Mononuclear cell (primary cell): Measurements from ENCODE around the gene LYRM1. TPM values are rescaled to one million over a fixed set of nuclear protein-coding genes. Genes with fewer than 3 reads are reported as not detected.

ENCODE experiments used
- H3K27me3 ChIP-seq: 2 replicates; pipeline ENCODE4 v1.6.0; 2011; ENCODE audit warnings: low read length, control low read depth; ENCODE audit not compliant: insufficient read depth
- H3K4me1 ChIP-seq: 2 replicates; pipeline ENCODE4 v1.5.1; 2011; ENCODE audit warnings: mild to moderate bottlenecking, low read length, control low read depth; ENCODE audit not compliant: insufficient read depth
- H3K4me3 ChIP-seq: 2 replicates; pipeline ENCODE4 v1.5.1; 2011; ENCODE audit warnings: mild to moderate bottlenecking, low read length, moderate library complexity
- H3K9me3 ChIP-seq: 2 replicates; pipeline ENCODE4 v1.5.1; 2011; ENCODE audit warnings: low read depth, mild to moderate bottlenecking, control low read depth, low read length
- total RNA-seq: library from RNA; depleted of rRNA; stranded (reverse); fragments of >200 nt; gene quantifications from one replicate; pipeline ENCODE4 v1.2.3, GENCODE V29; 2012

Gene LYRM1
- total RNA-seq, 1 donor = 22.7 TPM

DNA sequence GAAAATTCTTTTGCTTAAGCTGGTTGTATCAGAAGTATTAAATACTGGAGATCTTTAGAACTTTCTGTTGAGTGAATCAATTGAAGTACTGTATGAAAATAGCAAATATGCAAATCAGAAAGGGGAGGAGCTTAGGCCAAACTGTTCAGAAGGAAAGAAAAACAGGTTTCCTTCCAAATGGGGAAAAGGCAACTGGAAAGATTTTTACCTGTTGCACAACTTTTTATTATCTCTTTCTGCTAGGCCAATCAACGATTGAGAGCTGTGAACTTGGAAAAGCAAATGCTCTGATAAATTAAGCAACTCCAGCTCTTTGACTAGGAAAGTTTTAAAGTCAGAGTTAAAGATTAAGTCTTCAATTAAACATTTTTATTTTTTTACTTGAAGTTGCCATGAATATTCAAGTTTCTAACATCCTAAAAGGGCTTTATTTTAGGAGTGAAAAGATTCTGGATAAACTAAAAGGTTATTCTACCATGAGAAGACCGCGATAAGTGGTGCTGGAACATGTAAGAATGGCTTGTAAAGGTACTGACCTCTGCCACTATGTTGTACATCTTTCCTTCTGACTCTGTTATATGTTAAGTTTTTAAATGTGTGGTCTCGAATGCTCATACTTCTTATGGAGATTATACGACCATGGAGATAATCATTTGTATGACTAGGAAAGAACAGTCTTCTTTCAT is 16.9 kb upstream of the LYRM1 start:
- Histone ChIP-seq H3K27me3 (no peaks in the 10 kb centered on the region), H3K4me1 (peaks cover 26% of the 10 kb centered on the region), H3K4me3 (no peak overlapping the region), H3K9me3 (no peaks in the 10 kb centered on the region)

DNA sequence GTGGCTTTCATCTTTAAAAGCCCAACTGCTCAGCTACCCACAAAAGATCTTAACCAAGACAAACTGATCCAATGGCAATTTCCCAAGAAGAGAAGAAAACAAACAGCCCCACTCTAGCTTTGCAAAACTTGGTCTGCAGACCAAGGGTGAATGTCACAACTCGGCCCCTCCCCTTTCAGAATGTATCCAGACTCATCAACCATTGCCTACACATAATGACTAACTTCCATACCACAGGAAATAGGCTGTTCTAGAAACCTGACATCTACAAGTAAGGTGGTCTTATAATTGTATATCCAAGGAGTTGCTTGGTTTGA is 16.4 kb upstream of the LYRM1 start:
- H3K9me3 ChIP-seq = no peaks in the 10 kb centered on the region
- peaks cover 21% of the 10 kb centered on the region for H3K4me1 ChIP-seq
- H3K4me3 ChIP-seq = no peak overlapping the region
- H3K27me3 ChIP-seq = no peaks in the 10 kb centered on the region

DNA sequence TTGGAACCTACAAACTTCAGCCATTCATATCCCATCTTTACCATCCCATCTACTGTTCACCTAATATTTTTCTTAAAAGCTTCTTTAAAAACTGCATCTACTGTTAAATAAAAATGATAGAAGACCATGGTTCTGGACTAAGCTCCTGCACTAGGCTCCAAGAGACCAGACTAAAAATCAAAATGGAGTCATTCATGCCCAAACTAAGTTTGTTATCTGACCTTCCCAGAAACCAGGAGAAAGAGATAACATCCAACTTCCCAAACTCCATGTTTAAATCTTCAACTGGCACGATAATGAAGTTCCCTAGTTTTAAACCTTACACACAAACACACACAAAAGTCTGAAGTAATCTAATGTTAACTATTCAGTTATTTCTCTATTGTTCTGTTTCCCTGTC is 14.3 kb upstream of the LYRM1 start:
- H3K4me3 ChIP-seq = no peak overlapping the region

DNA sequence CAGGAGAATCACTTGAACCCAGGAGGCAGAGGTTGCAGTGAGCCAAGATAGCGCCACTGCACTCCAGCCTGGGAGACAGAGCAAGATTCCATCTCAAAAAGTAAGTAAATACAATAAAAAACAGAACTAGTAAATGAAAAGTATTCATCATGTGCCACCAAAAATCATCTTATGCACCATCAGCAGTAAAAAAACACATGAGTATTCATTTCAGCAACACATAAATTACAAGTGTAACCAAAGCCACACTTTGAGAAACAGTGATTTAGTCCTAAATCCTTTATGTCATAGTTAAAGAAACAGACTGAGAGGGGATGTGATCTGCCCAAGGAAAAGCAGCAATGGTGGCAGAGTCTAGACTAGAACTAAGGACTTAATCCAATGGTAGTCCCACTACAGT is 13.4 kb upstream of the LYRM1 start:
- peaks cover 5% of the 10 kb centered on the region for H3K4me1 ChIP-seq
- H3K9me3 ChIP-seq = no peaks in the 10 kb centered on the region
- H3K4me3 ChIP-seq = no peak overlapping the region
- no peaks in the 10 kb centered on the region for H3K27me3 ChIP-seq

More for the DNA sequence above, 14.3 kb upstream of the LYRM1 start:
- Histone ChIP-seq H3K27me3 (no peaks in the 10 kb centered on the region), H3K4me1 (peaks cover 12% of the 10 kb centered on the region), H3K9me3 (no peaks in the 10 kb centered on the region)

DNA sequence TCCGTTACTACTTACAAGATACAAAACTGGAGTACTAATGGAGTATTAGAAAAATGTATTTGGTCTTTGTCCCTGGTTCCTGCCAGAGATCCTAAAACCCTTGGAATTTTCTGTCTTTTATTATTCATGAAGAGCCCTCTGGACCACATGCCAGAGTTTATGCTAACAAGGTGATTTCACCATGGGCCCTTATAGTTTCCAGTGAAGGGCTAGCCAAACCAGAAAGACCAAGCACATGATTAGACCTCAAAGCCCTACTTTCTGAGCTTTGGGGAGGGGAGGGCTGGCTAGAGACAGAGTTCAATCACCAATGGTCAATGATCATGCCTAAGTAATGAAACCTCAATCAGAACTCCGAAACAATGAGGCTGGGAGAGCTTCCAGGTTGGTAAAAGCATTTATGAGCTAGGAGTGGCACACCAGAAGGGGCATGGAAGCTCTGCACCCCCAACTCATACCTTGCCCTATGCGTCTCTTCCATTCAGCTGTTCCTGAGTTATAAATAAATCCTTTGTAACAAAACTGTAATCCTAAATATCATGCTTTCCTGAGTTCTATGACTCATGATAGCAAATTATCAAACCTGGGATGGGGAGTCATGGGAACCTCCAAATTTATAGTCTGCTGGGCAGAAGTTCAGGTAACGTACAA is 10.8 kb upstream of the LYRM1 start:
- Histone ChIP-seq H3K27me3 (no peaks in the 10 kb centered on the region), H3K4me1 (no peaks in the 10 kb centered on the region), H3K4me3 (no peak overlapping the region), H3K9me3 (no peaks in the 10 kb centered on the region)

DNA sequence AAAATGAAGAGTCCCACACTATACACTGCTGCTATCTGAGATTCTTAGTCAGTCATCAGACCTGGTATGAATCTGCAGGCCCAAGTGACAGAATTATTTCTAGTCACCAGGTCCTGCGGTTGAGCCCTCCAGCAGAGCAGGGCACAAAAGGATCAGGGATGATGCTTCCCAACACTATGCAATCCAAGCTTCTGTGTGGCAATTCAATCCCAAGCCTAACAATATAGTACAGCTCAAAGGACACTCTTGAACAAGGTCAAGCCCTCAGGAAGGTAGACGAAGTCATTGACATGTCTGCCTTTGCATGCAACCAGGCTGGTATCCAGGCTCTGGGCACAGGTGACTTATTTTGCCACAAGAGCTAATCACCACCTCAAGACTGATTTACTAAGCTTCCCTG is 6.2 kb upstream of the LYRM1 start:
- H3K4me1 ChIP-seq = peaks cover 10% of the 10 kb centered on the region
- no peaks in the 10 kb centered on the region for H3K27me3 ChIP-seq
- H3K9me3 ChIP-seq = no peaks in the 10 kb centered on the region
- H3K4me3 ChIP-seq = no peak overlapping the region

DNA sequence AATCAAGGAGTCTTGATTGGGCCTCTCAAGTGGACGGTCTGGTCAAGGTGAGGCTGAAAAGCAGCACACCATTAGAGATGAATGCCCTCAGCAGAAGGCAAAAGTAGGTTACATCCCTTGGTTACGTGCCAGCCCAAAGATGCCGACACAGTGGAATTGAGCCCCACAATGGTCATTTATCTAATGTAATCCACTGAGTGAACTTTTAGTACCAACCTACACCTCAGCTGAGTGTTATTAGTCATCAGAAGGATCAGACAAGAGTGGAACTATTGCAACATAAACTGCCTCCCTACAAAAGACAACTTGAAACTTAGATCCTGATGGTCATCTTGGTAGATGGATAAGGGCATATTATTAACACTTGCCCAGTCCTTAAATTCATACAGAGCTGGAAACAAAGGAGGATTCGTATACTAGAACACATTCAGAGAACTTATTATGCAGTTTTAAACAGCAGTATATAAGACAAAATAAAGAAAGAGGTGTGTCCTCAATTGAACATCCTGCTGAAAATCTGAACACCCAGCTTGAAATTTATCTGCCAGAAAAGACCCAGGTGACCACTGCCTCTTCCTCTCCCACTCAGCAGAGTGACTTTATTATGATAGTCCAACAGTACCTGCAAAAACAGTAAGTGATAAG is 3.2 kb upstream of the LYRM1 start:
- H3K9me3 ChIP-seq = no peaks in the 10 kb centered on the region
- peaks cover 28% of the 10 kb centered on the region for H3K4me1 ChIP-seq
- no peaks in the 10 kb centered on the region for H3K27me3 ChIP-seq
- no peak overlapping the region for H3K4me3 ChIP-seq

DNA sequence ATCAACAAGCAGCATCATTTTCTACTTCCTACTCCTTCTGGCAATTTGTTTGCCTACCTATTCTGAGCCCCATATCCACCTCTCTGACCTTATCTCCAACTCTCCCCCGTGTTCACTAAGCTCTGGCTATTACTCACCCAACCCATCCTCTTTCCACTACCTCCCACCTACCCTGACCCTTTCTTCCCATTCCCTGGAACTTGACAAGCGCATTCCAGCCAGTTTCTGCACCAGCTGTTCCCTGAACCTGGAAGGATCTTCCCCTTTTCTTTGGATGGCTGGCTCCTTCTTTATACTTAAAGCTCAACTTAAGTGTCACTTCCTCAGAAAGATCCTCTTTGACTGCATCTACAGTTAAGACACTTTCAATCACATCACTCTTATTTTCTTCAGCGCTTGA is 2.6 kb upstream of the LYRM1 start:
- Histone ChIP-seq H3K9me3 (no peaks in the 10 kb centered on the region), H3K4me1 (peaks cover 33% of the 10 kb centered on the region), H3K4me3 (no peak overlapping the region), H3K27me3 (no peaks in the 10 kb centered on the region)

DNA sequence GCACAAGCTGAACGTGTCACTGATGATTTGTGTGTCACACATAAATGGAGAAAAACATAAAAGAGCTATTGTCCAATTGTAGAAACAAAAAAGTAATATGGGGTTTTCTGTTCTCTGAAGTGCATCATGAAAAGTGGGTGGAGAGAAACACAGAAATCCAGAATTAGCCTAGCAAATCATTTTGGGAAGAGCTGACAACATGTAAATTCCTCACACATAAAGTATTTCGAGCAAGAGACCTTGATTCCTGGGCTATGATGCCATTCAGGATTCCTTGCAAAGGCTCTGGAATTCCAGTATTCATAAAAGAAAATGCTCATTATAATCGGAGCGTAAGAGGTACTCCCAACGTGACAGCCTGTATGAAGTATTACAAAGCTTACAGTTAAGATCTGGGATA is 1.5 kb upstream of the LYRM1 start:
- Histone ChIP-seq H3K27me3 (no peaks in the 10 kb centered on the region), H3K9me3 (no peaks in the 10 kb centered on the region), H3K4me1 (peaks cover 44% of the 10 kb centered on the region), H3K4me3 (no peak overlapping the region)

DNA sequence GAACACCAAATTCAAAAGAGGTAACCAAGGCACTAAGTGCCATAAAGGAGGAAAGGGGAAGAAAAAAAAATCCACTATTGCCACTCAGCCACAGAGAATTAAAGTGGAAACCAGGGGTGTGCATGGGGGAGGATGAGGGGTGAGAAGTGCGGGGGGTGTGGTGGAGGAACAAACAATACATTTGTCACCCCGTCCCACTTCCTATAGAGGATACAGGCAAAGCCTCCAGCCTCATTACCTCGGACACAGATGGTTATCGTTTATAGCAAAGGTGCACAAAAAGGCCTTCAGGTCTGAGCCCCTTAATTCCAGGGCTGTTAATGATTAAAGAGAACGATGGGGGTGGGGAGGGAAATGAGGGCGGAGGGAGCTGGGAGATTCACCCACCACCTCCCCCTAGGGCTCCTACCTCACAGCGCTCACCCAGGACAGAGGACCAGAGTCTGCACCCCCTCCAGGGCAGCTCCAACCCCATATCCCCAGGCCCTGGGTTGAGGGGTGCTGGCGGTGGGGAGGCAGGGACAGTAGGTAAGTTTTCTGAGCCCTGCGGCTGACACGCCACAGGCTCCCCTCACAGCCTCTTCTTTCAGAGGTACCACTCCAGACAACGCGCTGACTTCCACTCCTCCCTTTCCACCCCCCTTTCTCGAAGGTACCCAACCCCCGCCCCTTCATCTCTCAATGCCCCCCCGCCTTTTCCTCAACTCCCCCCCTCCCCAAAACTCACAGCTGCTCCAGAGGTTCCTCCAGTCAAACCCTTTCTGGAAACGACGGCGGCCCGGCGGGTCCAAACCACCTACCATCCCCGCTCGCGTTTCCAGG is 883 bp upstream of the LYRM1 start:
- H3K27me3 ChIP-seq = no peaks in the 10 kb centered on the region
- H3K9me3 ChIP-seq = no peaks in the 10 kb centered on the region
- H3K4me3 ChIP-seq = peak overlapping the region; percentile 86
- peaks cover 50% of the 10 kb centered on the region for H3K4me1 ChIP-seq

DNA sequence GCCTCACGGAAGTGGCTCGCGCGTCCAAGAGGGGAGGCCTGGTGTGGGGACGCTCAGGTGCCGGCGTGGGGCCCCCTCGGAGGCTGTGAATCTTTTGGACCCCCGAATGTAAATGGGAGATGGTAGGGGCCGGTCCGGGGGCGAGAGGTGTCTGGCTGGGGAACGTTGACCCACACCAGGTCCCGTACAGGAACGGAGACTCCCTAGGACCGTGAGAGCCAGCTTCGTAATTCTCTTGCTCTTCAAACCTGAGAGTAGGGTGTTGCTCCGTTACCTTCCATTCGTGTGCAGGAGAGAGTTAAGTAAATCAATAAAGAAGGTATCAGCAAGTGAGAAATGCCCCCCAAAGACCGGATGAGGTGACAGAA is 481 bp downstream of the LYRM1 start:
- H3K4me3 ChIP-seq = peak overlapping the region; percentile 86
- H3K9me3 ChIP-seq = no peaks in the 10 kb centered on the region
- no peaks in the 10 kb centered on the region for H3K27me3 ChIP-seq
- peaks cover 63% of the 10 kb centered on the region for H3K4me1 ChIP-seq

DNA sequence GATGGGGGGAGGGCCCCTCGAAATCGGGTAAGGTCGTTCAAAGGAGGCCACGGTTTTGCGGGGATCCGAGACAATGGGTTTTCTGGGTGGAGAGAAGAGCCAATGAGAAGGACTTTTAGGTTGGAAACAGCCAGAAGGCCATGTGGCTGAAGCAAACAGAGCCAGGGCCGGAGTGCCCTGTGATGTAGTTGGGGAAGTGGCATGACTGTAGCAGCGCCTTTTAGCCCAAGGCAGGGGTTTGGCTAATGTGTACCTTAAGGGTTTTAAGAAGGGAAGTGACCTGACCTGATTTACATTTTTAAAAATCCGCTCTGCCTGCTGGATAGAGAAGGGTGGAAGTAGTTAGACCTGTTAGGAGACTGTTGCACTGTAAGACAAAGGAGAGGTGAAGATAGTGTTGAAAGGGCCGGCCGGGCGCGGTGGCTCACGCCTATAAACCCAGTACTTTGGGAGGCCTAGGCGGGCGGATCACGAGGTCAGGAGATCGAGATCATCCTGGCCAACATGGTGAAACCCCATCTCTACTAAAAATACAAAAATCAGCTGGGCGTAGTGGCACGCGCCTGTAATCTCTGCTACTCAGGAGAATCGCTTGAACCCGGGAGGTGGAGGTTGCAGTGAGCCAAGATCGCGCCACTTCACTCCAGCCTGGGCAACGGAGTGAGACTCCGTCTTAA is 1.0 kb downstream of the LYRM1 start:
- H3K9me3 ChIP-seq = no peaks in the 10 kb centered on the region
- no peaks in the 10 kb centered on the region for H3K27me3 ChIP-seq
- peak overlapping the region; percentile 86 for H3K4me3 ChIP-seq
- peaks cover 68% of the 10 kb centered on the region for H3K4me1 ChIP-seq

DNA sequence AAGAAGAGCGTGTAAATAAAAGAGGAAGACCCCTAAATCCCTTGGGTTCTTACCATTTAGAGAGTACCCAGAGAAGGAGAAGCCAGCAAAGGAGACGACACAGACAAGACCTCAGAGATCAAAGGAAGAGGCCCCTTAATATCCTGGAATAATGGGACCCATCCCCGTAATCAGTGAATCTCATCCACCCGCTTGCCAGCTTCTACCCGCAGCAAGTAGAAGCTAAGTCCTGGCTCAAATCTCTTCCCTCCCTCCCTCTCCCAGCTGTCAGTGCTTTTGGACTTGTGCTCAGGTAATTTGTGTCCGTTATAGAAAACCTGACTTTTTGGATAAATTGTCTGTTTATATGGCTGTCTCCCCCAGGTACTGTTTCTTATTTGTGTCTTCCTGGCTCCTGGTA is 1.9 kb downstream of the LYRM1 start:
- no peak overlapping the region for H3K4me3 ChIP-seq
- H3K9me3 ChIP-seq = no peaks in the 10 kb centered on the region
- H3K27me3 ChIP-seq = no peaks in the 10 kb centered on the region
- peaks cover 68% of the 10 kb centered on the region for H3K4me1 ChIP-seq

DNA sequence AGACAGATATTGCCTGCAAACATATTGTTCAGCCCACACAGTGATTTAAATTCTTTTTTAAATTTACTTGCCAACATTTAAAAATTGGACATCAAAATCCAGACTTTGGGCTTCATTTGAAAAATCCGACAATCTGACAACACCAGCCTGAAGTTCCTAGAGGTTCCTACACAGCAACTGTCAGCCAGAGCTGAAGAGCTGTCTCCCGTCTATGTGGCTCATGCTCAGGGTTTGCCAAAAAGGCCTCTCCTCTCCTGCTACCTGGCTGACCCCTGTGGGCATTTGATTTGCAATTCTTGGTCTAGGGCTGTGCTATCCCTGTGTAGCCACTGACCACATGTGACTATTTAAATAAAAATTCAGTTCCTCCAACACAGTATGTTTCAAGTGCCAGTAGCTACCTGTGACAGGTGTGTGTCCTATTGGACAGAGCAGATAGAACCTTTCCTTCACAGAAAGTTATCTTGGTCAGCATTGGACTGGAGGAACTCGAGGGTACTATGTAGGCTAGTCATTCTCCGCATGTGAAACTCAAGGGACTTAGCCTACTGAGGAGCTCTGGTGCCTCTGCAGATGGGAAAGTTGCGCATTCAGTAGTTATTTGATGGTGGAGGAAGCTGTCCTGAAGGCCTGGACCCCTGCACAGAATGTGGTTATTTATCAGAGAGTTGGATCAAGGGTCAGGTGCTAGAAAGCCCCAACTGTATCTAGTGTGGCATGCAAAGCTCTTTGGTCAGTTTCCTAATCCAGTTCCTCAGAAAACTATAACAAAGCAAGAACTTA is 2.7 kb downstream of the LYRM1 start:
- Histone ChIP-seq H3K4me1 (peaks cover 66% of the 10 kb centered on the region), H3K9me3 (no peaks in the 10 kb centered on the region), H3K4me3 (no peak overlapping the region), H3K27me3 (no peaks in the 10 kb centered on the region)
